Measurements from ENCODE around the gene TMEM273.

- TF ChIP-seq POLR2AphosphoS5 (IDR thresholded peaks at IDR 0.05) (no peak), CTCF (IDR thresholded peaks at IDR 0.05) (no peak)
Measured at GRCh38 chr10:49119746-49120145, 68.4 kb downstream of the TMEM273 start.
